Mesothelial cell of epicardium (in vitro differentiated cells): ENCODE measurements around the gene SIT1. TPM values are rescaled to one million over a fixed set of nuclear protein-coding genes. Genes with fewer than 3 reads are reported as not detected.

ENCODE experiments used
- DNase-seq, 2 experiments: peaks; one replicate each; pipeline ENCODE4 v3.0.0; 2021; ENCODE audit warnings: low spot score in 2 of 2; ENCODE audit not compliant: unreplicated experiment in 2 of 2
- H3K27ac Mint-ChIP-seq: 2 replicates; pipeline ENCODE4 v1.8.0; 2021; ENCODE audit warnings: mixed read lengths
- H3K27me3 Mint-ChIP-seq: 2 replicates; pipeline ENCODE4 v1.8.0; 2021; ENCODE audit warnings: low read depth, mixed read lengths
- H3K36me3 Mint-ChIP-seq: 2 replicates; pipeline ENCODE4 v1.8.0; 2021; ENCODE audit warnings: mixed read lengths
- H3K4me1 Mint-ChIP-seq: 2 replicates; pipeline ENCODE4 v1.8.0; 2021; ENCODE audit warnings: mixed read lengths
- H3K4me3 Mint-ChIP-seq: 2 replicates; pipeline ENCODE4 v1.8.0; 2021; ENCODE audit warnings: mild to moderate bottlenecking, moderate library complexity, mixed read lengths
- H3K9me3 Mint-ChIP-seq: 2 replicates; pipeline ENCODE4 v1.8.0; 2021; ENCODE audit warnings: mixed read lengths
- CTCF ChIP-seq: fragments of 200-600 bp; sonication (generic); IDR thresholded peaks from one replicate; pipeline ENCODE4 v1.5.0; 2021; ENCODE audit warnings: antibody characterized with exemption; ENCODE audit not compliant: unreplicated experiment
- total RNA-seq: library from RNA; stranded (reverse); gene quantifications from 3 replicates; pipeline ENCODE4 v1.2.1, GENCODE V29; 2021

The SIT1 gene
- total RNA-seq, 1 donor from 2014 or later = not detected

- Mint-ChIP-seq H3K4me1 (peaks cover 8% of the 10 kb centered on the region), H3K36me3 (peaks cover 15% of the 10 kb centered on the region), H3K27me3 (no peaks in the 10 kb centered on the region), H3K4me3 (no peak overlapping the region), H3K27ac (no peak overlapping the region), H3K9me3 (no peaks in the 10 kb centered on the region)
- DNase-seq = no peak
- no peak for TF ChIP-seq CTCF
Measured at GRCh38 chr9:35695943-35696401, 45.2 kb upstream of the SIT1 start.

- TF ChIP-seq CTCF = no peak
Measured at GRCh38 chr9:35691757-35692301, 41.1 kb upstream of the SIT1 start.

GRCh38 chr9:35691334-35691650, 40.6 kb upstream of the SIT1 start:
- peaks cover 5% of the 10 kb centered on the region for H3K36me3 Mint-ChIP-seq
- no peak for DNase-seq

More at GRCh38 chr9:35691757-35692301, 41.1 kb upstream of the SIT1 start:
- H3K9me3 Mint-ChIP-seq = no peaks in the 10 kb centered on the region
- peak overlapping the region; percentile 80 for H3K4me3 Mint-ChIP-seq
- DNase-seq = no peak
- peak overlapping the region; percentile 95 for H3K27ac Mint-ChIP-seq
- H3K27me3 Mint-ChIP-seq = no peaks in the 10 kb centered on the region
- H3K36me3 Mint-ChIP-seq = peaks cover 6% of the 10 kb centered on the region
- peaks cover 31% of the 10 kb centered on the region for H3K4me1 Mint-ChIP-seq

GRCh38 chr9:35690614-35691333, 40.0 kb upstream of the SIT1 start:
- peak overlapping the region; percentile 95 for H3K27ac Mint-ChIP-seq
- DNase-seq = peak; percentile 72 to 74
- no peaks in the 10 kb centered on the region for H3K9me3 Mint-ChIP-seq

More at GRCh38 chr9:35691334-35691650, 40.6 kb upstream of the SIT1 start:
- no peaks in the 10 kb centered on the region for H3K9me3 Mint-ChIP-seq
- no peaks in the 10 kb centered on the region for H3K27me3 Mint-ChIP-seq
- H3K4me1 Mint-ChIP-seq = peaks cover 36% of the 10 kb centered on the region
- peak overlapping the region; percentile 80 for H3K4me3 Mint-ChIP-seq
- H3K27ac Mint-ChIP-seq = peak overlapping the region; percentile 95
- TF ChIP-seq CTCF = no peak

GRCh38 chr9:35690294-35690613, 39.5 kb upstream of the SIT1 start:
- H3K9me3 Mint-ChIP-seq = no peaks in the 10 kb centered on the region
- no peaks in the 10 kb centered on the region for H3K27me3 Mint-ChIP-seq
- H3K4me3 Mint-ChIP-seq = peak overlapping the region; percentile 88
- peaks cover 9% of the 10 kb centered on the region for H3K36me3 Mint-ChIP-seq
- DNase-seq = no peak
- H3K27ac Mint-ChIP-seq = peak overlapping the region; percentile 84
- TF ChIP-seq CTCF = no peak
- H3K4me1 Mint-ChIP-seq = peaks cover 38% of the 10 kb centered on the region

More at GRCh38 chr9:35690614-35691333, 40.0 kb upstream of the SIT1 start:
- Mint-ChIP-seq H3K27me3 (no peaks in the 10 kb centered on the region), H3K4me3 (peak overlapping the region; percentile 88), H3K36me3 (peaks cover 8% of the 10 kb centered on the region), H3K4me1 (peaks cover 38% of the 10 kb centered on the region)
- no peak for TF ChIP-seq CTCF
